GM18867 (cell line): ENCODE results near the gene LGALS12.
"Not testable (repeated sequence)": the region's sequence is repeated elsewhere in the genome, so short reads cannot be mapped to it uniquely, and the experiment has no call there.

Source experiments
- ATAC-seq: cut with Tn5 transposase; IDR thresholded peaks from one replicate; pipeline ENCODE4 v1.9.1; 2021; ENCODE audit warnings: mild to moderate bottlenecking, moderate library complexity; ENCODE audit not compliant: unreplicated experiment

The LGALS12 gene

GRCh38 chr11:63532117-63532516 lies 26.2 kb downstream of the LGALS12 start:
- ATAC-seq, result no peak

- no peak for ATAC-seq
These were observed 27.1 kb downstream of the LGALS12 start for GRCh38 chr11:63532799-63533475.

- no peak for ATAC-seq
These were observed 28.2 kb downstream of the LGALS12 start for GRCh38 chr11:63534076-63534475.

GRCh38 chr11:63534895-63535461 lies 29.1 kb downstream of the LGALS12 start:
- peak; percentile 40 for ATAC-seq

DNA sequence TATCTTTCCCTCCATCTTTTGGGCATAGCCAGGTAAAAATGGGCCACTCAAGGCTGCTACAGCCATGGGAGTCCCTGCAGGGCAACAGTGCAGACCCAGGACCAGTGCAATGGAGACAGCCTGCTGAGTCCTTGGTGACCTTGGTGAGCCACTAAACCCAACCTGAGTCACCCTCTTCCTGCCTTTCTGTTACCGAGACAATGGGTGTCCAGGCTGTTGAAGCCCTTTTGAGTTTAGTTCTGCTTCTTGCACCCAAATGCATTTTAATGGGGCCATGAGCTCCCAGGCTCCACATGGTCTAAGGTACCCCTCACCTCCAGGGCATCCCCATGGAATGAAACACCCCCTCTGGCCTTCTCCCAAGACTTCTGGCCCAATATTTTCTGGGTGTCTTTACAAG lies 29.9 kb downstream of the LGALS12 start:
- no peak for ATAC-seq

DNA sequence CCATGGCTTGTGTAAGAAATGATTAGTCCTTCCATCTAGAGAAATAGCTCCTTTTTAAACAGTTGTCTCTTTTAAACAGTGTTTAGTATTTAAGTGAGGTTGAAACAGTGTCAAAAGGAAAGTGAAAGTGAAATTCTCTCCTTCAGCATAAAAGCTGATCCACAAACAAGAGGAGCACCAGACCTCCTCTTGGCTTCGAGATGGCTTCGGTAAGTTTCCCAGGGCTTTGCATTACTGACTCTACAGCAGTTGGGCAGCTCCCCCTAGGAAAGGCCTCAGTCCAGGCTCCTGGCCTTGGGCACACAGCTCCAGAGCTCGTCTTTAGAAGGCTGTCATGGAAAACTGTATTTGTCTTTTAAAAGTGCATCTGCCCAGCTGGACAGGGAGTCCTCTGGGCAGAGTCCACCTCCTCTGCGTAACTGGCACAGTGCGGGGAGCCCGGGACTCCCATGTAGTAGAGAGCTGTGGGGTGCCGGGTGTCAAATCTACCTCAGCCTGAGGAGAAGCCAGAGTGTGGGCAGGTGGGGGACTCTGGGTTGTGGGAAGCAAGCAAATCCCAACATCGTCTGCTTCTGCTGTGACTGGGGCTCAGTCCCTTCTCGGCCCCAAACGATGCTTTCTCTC lies 30.9 kb downstream of the LGALS12 start, which contains the start of gene PLAAT4:
PLAAT4 (plus strand) TSS at position 140 of the 624 bp plus-strand sequence; CDS start at position 201, 61 bp downstream.
- peak; percentile 40 for ATAC-seq

GRCh38 chr11:63537293-63538101 lies 31.6 kb downstream of the LGALS12 start:
- ATAC-seq, result no peak

- not testable (repeated sequence) for ATAC-seq
These were observed 36.6 kb downstream of the LGALS12 start for GRCh38 chr11:63542506-63542905.

- ATAC-seq, result no peak
These were observed 37.8 kb downstream of the LGALS12 start for GRCh38 chr11:63543711-63544110.

- ATAC-seq, result no peak
These were observed 41.2 kb downstream of the LGALS12 start for GRCh38 chr11:63547061-63547460.

GRCh38 chr11:63548178-63548577 lies 42.3 kb downstream of the LGALS12 start:
- ATAC-seq, result no peak

GRCh38 chr11:63549411-63549810 lies 43.5 kb downstream of the LGALS12 start:
- ATAC-seq, result no peak

GRCh38 chr11:63550156-63550700 lies 44.3 kb downstream of the LGALS12 start:
- ATAC-seq, result not testable (repeated sequence)

DNA sequence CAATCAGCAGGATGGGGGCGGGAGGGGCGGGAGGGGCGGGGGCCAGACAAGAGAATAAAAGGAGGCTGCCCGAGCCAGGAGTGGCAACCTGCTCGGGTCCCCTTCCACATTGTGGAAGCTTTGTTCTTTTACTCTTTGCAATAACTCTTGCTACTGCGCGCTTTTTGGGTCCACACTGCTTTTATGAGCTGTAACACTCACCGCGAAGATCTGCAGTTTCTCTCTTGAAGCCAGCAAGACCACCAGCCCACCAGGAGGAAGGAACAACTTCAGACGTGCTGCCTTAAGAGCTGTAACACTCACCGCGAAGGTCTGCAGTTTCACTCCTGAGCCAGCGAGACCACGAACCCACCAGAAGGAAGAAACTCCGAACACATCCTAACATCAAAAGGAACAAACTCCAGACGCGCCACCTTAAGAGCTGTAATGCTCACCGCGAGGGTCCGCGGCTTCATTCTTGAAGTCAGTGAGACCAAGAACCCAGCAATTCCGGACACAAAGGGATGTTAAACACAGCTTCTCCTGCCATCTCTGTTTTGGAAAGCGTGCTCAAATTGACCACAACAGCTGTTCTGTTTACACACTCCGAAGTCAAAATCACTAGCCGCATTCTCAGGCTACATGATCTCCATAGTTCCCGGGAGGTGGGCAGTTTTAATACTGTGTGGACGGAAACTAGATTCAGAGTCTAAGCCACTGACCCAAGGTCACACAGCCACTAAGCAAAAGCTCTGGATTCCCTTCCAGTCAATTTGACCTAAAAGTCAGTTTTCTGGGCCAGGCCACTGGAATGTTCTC lies 45.4 kb downstream of the LGALS12 start:
- no peak for ATAC-seq

- ATAC-seq, result no peak
These were observed 46.0 kb downstream of the LGALS12 start for GRCh38 chr11:63551889-63552266.

DNA sequence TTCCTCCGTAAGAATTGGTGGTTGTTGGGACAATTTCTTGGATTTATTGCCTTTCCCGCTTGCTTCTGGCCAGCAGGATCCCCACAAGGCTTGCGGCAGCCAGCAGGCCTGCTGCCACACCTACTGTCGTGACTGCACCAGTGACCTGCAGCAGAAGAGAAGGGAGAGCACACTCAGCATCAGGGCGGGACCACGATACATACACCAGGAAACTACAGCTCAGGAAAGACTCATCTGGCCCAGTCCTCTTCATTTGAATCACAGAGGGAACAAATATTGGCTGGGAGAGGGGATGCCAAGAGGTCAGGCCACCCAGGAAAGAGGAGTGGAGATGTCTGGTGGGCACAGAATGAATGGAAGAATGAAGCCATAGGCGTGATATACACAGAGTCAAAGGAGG lies 47.0 kb downstream of the LGALS12 start:
- ATAC-seq, result no peak

DNA sequence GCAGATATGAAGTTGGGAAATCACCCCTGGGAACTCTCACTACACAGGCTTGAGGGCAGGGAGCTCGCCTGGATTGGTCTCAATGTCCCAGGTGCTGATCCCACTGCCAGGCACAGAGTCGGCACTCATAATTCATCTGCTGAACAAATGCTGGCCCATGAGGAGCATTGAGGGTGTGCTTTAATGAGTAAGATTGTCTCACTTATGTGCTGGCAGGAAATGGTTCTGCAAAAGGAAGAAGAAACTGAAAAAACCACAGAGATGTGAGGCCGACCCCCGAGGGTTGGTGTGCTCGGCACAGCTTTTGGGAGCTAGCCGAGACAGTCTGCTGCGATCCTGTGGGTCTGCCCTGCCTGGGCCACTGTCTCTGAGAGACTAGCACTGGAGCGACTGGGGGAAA lies 47.9 kb downstream of the LGALS12 start:
- ATAC-seq, result peak; percentile 67

DNA sequence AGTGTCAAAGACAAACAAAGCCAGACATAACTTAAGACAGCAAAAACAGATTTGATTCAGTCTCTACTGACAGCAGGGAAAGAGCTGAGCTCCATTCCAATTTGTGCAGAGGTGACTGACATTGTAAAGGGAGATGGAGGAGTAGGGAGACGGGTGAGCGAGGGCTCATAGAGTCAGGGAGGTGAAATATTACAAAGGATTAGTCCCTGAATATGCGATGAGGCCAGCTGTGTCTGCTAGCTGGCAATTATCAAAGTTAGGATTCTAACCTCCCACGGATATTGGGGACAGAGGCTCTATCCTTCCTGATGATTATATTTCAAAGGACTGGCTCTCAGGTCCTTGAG lies 49.0 kb downstream of the LGALS12 start:
- no peak for ATAC-seq

DNA sequence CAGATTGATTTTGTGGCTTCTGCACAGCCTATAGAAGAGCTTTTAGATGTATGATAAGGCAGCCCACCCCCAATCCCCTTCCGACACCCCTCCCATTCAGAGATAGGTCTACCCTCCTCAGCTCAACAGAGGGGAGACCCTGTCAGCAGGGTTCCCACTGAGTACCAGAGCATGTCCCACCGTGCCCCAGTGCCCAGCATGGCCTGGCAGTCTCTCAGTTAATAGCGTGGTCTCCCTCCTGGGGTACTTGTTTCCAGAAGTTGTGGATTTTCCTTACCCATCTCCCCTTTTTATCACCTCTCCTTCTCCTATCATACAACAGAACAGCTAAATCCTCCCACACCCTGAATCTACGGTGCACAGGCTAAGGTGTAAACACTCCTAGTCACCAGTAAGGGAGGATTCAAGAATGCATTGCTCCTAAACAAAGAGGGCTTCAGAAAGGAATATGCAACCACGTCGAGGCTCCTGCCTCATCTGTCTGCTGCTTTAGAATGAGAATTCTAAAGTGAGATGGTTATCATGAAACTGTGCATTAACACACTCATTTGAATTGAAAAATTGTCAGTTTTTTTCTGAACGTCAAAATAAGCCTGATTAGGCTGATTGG lies 50.6 kb downstream of the LGALS12 start:
- ATAC-seq, result no peak

DNA sequence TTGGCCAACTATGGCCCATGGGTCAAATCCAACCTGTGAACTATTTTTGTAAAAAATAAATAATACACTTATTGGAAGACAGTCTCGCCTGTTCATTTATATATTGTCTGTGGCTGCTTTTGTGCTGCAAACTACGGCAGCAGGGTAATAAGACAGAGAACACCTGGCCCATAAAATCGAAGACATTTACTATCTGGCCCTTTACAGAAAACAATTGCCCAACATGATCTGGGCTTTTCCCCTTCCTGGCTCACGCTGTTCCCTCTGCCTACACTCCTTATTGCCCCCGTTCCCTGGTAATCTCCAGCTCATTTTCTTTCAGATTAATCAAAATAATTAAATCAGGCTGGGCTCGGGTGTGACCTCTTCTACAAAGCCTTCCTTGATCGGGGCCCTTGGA lies 51.7 kb downstream of the LGALS12 start:
- ATAC-seq, result no peak
